Spinal cord (tissue), 10 donors: Measurements from ENCODE around the gene C9orf78. TPM values are rescaled to one million over a fixed set of nuclear protein-coding genes. Genes with fewer than 3 reads are reported as not detected.
A peak's percentile ranks its signal among the peaks of the same experiment; 100 is the strongest.

Source experiments
- DNase-seq, 6 donors: peaks; one replicate each; pipeline versions ENCODE4 v3.0.0 to v3.0.0-alpha.2; 2013 to 2015; ENCODE audit warnings: low spot score in 6 of 6, low read depth in 4 of 6
- H3K27ac ChIP-seq: one replicate; pipeline ENCODE4 v1.5.1; 2013; ENCODE audit warnings: low read depth, low read length, control low read depth
- H3K27me3 ChIP-seq: one replicate; pipeline ENCODE4 v1.6.1; 2013; ENCODE audit warnings: low read length; ENCODE audit not compliant: control insufficient read depth, insufficient read depth
- H3K36me3 ChIP-seq: one replicate; pipeline ENCODE4 v1.6.1; 2013; ENCODE audit warnings: low read length; ENCODE audit not compliant: control insufficient read depth, insufficient read depth
- H3K4me1 ChIP-seq: one replicate; pipeline ENCODE4 v1.6.1; 2013; ENCODE audit warnings: low read length; ENCODE audit not compliant: control insufficient read depth, insufficient read depth
- H3K4me3 ChIP-seq: one replicate; pipeline ENCODE4 v1.5.1; 2013; ENCODE audit warnings: low read depth, low read length, control low read depth
- H3K9me3 ChIP-seq: one replicate; pipeline ENCODE4 v1.6.1; 2013; ENCODE audit warnings: low read length; ENCODE audit not compliant: control insufficient read depth, insufficient read depth
- WGBS: methylation state at CpG from one replicate; pipeline ENCODE4 v1.1.5; 2013; ENCODE audit warnings: missing lambda C conversion rate; ENCODE audit not compliant: insufficient coverage; 5-methylcytosine and 5-hydroxymethylcytosine counted together
- polyA plus RNA-seq, 2 donors: library from polyadenylated mRNA; unstranded; fragments of 120-200 nt; gene quantifications; one replicate each; pipeline ENCODE4 v1.2.1, GENCODE V29; 2013; ENCODE audit not compliant: insufficient read length in 2 of 2
- total RNA-seq, 2 donors: library from RNA; depleted of rRNA in 1 of 2; stranded (reverse); fragments of 120-200 nt in 1 of 2; fragments of >200 nt in 1 of 2; gene quantifications; one replicate each; pipeline versions ENCODE4 v1.2.3 to v1.2.4, GENCODE V29; 2013 to 2014
- donor health status: healthy.

The C9orf78 gene
- total and polyA plus RNA-seq, 4 donors, result 41.8 to 78.2 (median 69.1) TPM

DNA sequence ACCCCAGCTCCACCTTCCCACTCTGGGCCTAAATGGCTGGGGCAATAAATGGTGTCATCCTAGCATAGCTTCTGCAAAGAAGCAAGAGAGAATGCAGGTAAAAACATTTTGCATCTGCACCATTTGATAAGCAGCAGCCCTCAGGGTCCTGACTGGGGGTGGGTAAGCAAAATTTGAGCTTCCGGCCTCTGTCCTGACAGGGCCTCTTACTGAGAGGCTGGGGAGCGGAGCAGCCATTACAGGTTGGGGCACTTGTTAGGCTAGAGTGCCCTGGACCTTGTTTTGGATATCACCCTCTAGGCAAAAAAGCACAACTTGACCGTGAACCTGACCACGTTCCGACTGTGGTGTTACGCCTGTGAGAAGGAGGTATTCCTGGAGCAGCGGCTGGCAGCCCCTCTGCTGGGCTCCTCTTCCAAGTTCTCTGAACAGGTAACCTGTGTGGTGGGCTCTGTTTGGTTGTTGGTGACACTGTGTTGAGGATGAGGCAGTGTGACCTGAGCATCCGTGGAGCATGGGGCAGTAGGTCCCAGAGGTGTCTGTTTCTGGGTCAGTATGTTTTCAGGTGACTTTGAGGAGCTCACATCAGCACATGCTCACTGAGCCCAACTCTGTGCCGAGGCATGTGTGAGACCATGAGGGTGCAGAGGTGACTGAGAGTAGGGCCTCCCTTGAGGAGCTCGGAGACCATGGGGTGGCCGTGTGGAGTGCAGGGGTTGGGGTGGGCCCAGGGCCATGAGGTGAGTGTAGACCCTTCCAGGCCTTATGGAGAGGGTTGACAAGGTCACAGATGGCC lies 23.3 kb upstream of the C9orf78 start:
- H3K27me3 ChIP-seq, result no peaks in the 10 kb centered on the region
- H3K4me1 ChIP-seq, result no peaks in the 10 kb centered on the region
- DNase-seq, result no peak
- no peaks in the 10 kb centered on the region for H3K9me3 ChIP-seq
- H3K27ac ChIP-seq, result no peak overlapping the region
- peaks cover 61% of the 10 kb centered on the region for H3K36me3 ChIP-seq
- WGBS, result 91% methylated on average over 11 of the region's 11 CpGs
- H3K4me3 ChIP-seq, result no peak overlapping the region

DNA sequence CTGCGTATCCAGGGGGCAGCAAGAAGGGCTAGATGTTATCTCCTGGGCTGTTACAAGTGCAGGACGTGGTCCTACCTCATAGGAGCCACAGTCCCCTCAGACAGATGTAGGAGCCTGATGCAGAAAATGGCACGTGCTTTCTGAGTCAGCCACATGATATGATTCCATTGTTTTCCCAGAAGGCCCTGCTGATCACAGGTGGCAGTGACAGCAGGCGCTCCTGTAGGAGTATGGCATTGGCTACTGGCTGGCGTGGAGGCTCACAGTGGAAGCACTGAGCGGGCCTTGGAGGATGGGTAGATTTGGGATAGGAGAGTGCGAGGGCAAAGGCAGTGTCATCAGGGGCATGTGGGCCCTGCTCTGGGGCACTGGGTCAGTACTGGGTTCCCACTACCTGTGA lies 22.1 kb upstream of the C9orf78 start:
- H3K36me3 ChIP-seq, result peaks cover 65% of the 10 kb centered on the region
- H3K9me3 ChIP-seq, result no peaks in the 10 kb centered on the region
- H3K27ac ChIP-seq, result no peak overlapping the region
- H3K4me3 ChIP-seq, result no peak overlapping the region
- no peaks in the 10 kb centered on the region for H3K27me3 ChIP-seq
- H3K4me1 ChIP-seq, result no peaks in the 10 kb centered on the region
- no peak for DNase-seq
- 99% methylated on average over 6 of the region's 7 CpGs for WGBS

DNA sequence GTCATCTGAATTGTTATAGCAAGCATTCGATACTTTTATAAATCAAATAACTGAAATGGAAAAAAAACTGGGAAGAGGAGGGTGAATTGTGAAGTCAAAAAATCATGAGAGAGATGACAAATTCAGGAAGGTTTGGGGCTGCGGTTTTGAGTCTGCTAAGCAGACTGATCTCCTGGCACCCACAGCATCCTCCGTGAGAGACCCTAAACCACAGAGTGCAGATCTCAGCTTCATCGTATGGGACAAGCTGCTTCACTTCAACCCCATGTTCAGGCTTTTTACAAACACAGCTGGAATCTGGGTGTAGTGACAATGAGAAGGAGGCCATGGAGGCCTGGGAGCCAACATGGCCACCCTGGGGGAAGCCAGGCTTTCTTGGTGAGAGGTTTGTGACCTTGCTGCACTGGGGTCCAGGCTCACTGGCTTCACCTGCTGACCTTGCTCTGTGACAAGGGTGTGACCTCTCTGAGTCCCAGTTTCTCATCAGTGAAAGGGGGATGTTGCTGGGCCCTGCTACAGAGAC lies 19.6 kb upstream of the C9orf78 start:
- no peaks in the 10 kb centered on the region for H3K27me3 ChIP-seq
- no peaks in the 10 kb centered on the region for H3K9me3 ChIP-seq
- DNase-seq, result no peak
- H3K4me3 ChIP-seq, result no peak overlapping the region
- H3K4me1 ChIP-seq, result no peaks in the 10 kb centered on the region
- 94% methylated on average over 3 of the region's 4 CpGs for WGBS
- peaks cover 67% of the 10 kb centered on the region for H3K36me3 ChIP-seq
- H3K27ac ChIP-seq, result no peak overlapping the region

DNA sequence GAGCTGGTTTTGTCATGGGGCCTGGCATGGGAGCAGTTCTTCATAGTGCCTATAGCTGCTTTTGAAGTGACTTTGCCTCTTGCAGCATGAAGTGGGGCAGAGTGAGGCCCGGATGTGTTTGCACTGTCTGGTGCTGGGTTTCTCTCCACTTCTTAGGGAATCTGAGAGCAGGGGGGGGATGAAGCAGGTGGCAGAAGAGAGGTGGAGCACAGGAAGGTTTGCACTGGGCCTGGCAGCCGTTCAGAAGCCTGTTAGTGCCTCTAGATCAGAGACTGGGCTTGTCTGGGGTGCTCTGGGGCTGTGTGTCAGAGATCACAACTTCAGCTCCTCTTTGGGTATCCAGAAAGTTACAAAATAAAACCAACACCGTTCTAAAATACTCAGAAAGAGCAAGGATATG lies 18.5 kb upstream of the C9orf78 start:
- no peak overlapping the region for H3K4me3 ChIP-seq
- no peak overlapping the region for H3K27ac ChIP-seq
- no peaks in the 10 kb centered on the region for H3K4me1 ChIP-seq
- no peaks in the 10 kb centered on the region for H3K27me3 ChIP-seq
- no peaks in the 10 kb centered on the region for H3K9me3 ChIP-seq
- H3K36me3 ChIP-seq, result peaks cover 64% of the 10 kb centered on the region
- no peak for DNase-seq
- 42% methylated on average over 2 of the region's 3 CpGs for WGBS

DNA sequence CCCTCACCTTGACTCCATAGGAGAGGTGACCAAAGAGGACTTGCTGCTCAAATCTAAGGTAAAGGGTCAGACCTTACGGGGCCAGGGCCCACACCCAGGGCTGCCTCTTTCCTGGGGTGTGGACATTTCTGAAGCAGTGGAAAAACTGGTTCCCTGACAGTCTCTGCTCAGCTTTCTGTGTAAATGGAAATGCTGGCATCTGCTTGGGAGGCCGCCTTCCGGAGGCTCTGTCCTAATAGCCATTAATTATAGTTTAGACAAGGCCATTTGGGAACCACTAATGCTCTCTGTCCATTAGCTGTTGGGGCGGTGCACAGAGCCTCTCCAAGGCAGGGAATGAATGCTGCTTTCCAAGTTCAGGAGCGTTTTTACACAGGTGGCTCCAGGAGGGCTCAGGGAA lies 17.5 kb upstream of the C9orf78 start:
- H3K9me3 ChIP-seq, result no peaks in the 10 kb centered on the region
- H3K4me1 ChIP-seq, result no peaks in the 10 kb centered on the region
- peak in 1 of 6 donors; percentile 14 for DNase-seq
- H3K4me3 ChIP-seq, result no peak overlapping the region
- H3K27ac ChIP-seq, result no peak overlapping the region
- no peaks in the 10 kb centered on the region for H3K27me3 ChIP-seq
- peaks cover 53% of the 10 kb centered on the region for H3K36me3 ChIP-seq
- 61% methylated on average over 5 of the region's 5 CpGs for WGBS

DNA sequence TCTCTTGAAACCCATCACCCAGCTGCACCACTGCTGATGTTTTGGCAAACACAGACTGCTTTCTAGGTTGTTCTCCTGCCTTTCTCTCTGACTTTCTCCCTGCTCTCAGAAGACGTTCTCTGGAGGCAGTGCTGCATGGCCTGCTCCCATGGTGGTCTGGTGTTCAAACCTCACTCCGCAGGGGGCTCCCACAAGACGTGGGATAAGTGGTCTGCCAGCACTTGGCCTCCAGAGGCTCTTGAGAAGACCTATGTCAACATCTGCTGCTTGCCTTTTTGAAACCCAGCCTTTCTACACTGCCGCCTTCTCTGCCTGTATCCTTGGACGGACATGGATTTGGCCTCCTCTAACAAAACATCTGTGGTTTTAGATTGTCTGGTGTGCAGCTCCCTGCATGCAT lies 16.7 kb upstream of the C9orf78 start:
- Histone ChIP-seq H3K9me3 (no peaks in the 10 kb centered on the region), H3K4me3 (no peak overlapping the region), H3K4me1 (no peaks in the 10 kb centered on the region), H3K27me3 (no peaks in the 10 kb centered on the region), H3K36me3 (peaks cover 47% of the 10 kb centered on the region), H3K27ac (no peak overlapping the region)
- WGBS, result 79% methylated on average over 5 of the region's 5 CpGs
- DNase-seq, result no peak

DNA sequence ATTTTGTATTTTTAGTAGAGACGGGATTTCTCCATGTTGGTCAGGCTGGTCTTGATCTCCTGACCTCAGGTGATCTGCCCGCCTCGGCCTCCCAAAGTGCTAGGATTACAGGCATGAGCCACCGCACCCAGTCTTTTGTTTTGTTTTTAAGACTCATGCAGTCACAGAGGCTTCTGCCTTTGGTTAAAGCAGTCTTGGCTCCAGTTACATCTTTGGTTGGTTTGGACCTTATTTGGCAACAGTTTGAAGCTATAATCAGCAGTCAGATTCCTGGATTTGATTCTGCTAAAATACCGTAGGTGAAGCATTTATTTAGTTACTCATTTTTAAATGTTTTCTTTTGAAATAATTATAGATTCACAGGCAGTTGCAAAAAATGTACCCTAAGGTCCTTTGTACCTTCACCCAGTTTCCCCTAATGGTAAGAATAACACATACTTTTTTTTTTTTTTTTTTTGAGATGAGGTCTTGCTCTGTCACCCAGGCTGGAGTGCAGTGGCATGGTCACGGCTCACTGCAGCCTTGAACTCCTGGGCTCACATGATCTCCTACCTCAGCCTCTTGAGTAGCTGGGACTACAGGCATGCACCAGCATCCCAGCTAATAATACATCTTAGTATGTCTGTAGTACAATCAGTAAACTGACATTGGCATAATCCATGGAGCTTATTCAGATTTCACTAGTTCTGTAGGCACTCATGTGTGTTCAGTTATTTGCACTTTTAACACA lies 15.9 kb upstream of the C9orf78 start:
- no peak for DNase-seq
- no peaks in the 10 kb centered on the region for H3K9me3 ChIP-seq
- H3K4me3 ChIP-seq, result no peak overlapping the region
- WGBS, result 93% methylated on average over 4 of the region's 6 CpGs
- H3K27ac ChIP-seq, result no peak overlapping the region
- H3K27me3 ChIP-seq, result no peaks in the 10 kb centered on the region
- no peaks in the 10 kb centered on the region for H3K4me1 ChIP-seq
- H3K36me3 ChIP-seq, result peaks cover 40% of the 10 kb centered on the region

DNA sequence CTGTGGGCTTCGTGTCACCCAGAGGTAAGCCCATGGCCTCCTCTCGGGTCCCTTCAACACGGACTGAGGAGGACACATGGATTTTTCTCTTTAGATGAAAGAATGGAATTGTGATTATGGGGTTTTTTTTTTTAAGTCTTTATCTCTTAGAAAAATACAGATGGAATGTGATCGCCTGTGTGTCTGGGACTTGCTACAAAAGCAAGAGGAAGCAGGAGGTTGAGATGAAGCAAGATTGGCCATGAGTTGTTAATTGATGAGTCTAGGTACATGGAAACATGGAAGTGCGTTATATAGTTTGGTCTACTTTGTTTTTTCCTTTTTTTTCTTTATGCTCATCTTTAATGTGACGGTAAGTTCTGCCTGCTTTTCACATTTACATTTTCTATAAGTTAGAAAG lies 14.8 kb upstream of the C9orf78 start:
- Histone ChIP-seq H3K4me1 (no peaks in the 10 kb centered on the region), H3K27me3 (no peaks in the 10 kb centered on the region), H3K27ac (no peak overlapping the region), H3K36me3 (peaks cover 39% of the 10 kb centered on the region), H3K4me3 (no peak overlapping the region), H3K9me3 (no peaks in the 10 kb centered on the region)
- no peak for DNase-seq
- WGBS, result 100% methylated on average over 4 of the region's 6 CpGs

DNA sequence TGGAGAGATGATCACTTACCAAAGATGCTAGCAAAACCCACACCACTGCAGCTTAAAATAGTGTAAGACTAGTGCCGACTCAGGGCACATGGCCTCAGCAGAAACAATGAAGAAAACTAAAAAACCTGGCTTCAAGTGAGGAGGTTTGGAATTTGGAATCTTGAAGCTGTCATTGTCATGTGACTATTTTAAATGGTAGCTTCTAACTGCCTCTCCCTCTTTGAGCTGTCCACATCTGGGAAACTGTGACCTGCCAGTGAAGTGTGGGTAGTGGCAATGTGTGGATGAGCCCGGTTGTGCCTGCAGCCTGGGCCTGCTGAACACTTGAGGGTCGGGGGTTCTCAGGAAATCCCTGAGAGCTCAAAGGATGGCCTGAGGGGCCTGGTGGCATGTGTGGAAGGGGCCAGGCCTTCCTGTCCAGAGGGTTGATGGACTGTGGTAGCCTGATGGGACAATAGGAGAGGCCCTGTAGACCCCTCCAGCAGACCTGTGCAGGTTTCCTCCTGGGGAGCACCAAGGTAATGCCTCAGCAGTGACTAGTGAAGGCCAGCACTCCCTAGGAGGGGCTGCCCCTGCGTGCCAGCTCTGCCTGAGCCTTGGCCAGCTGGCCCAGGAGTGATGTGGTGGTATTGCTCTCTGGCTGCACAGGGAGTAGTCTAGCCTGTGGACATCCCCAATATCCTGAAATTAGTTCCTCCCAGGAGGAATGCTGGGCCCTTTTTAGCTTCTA lies 13.8 kb upstream of the C9orf78 start:
- Histone ChIP-seq H3K4me3 (no peak overlapping the region), H3K9me3 (no peaks in the 10 kb centered on the region), H3K4me1 (no peaks in the 10 kb centered on the region), H3K27ac (no peak overlapping the region), H3K27me3 (no peaks in the 10 kb centered on the region), H3K36me3 (peaks cover 39% of the 10 kb centered on the region)
- 88% methylated on average over 4 of the region's 4 CpGs for WGBS
- no peak for DNase-seq
